Stimulated activated CD4-positive, alpha-beta T cell treated with anti-CD3 and anti-CD28 coated beads, Interleukin-1b, Interleukin-23, amount 100 ng/mL, for 24 hours (primary cell): Measurements from ENCODE around the gene ANKRD40.
"Not testable (repeated sequence)": the region's sequence is repeated elsewhere in the genome, so short reads cannot be mapped to it uniquely, and the experiment has no call there.

Source experiments
- DNase-seq, 4 experiments: peaks; one replicate each; pipeline ENCODE4 v3.0.0-alpha.2; 2020; ENCODE audit warnings: low read depth in 4 of 4, low spot score in 1 of 4

Gene ANKRD40

DNA sequence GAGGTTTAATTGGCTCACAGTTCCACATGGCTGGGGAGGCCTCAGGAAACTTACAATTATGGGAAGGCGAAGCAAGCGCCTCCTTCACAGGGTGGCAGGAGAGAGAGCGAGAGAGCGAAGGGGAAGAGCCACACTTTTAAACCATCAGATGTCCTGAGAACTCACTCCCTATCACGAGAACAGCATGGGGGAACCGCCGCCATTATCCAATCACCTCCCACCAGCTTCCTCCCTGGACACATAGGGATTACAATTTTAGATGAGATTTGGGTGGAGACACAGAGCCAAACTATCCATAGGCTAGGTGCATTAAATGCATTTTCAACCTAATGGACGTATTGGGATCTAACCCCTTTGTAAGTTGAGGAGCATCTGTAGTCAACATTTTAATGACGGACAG, 4.9 kb upstream of the ANKRD40 start:
- DNase-seq, result no peak

DNA sequence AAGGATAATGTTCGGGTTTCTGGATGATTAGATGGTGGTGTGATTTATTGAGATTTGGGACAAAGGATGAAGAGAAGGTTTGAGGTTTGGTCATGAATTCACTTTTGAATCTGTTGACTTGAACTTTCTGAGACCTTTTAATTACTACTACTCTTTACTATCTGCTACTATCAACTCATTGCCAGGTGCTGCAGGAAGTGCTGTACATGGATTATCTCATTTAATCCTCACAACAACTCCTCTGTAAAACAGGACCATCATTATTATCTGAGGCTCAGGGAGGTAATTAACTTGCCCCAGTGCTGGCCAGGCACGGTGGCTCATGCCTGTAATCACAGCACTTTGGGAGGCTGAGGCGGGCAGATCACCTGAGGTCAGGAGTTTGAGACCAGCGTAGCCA, 2.9 kb upstream of the ANKRD40 start:
- no peak for DNase-seq

DNA sequence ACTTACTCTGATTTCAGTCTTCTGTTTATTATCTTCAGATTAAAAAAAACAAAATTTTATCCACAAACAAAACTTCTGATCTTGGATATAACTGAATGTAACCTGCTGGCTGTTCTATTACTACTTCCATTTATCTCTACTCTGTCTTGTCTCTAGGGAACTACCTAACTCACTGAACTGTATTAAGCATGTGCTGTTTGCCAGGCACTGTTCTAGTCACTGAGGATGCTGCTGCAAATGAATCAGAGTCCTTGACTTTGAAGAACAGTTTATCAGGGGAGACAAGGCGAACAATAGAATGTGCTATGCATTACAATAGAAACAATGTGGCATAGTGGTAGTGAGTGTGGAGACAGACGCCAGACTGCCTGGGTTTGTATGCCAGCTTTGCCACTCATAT, 2.3 kb upstream of the ANKRD40 start:
- no peak for DNase-seq

DNA sequence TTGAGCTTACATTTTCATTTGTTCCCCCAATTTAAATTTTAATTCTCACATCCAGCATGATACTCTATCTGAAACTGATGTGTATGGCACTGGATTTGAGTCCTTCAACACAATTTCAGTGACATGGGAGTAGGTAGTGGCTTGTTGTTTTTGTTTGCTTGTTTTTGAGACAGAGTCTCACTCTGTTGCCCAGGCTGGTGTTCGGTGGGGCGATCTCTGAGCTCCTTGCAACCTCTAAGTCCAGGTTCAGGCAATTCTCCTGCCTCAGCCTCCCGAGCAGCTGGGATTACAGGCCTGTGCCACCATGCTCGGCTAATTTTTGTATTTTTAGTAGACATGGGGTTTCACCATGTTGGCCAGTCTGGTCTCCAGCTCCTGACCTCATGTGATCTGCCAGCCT, 1.3 kb upstream of the ANKRD40 start:
- not testable (repeated sequence) for DNase-seq

DNA sequence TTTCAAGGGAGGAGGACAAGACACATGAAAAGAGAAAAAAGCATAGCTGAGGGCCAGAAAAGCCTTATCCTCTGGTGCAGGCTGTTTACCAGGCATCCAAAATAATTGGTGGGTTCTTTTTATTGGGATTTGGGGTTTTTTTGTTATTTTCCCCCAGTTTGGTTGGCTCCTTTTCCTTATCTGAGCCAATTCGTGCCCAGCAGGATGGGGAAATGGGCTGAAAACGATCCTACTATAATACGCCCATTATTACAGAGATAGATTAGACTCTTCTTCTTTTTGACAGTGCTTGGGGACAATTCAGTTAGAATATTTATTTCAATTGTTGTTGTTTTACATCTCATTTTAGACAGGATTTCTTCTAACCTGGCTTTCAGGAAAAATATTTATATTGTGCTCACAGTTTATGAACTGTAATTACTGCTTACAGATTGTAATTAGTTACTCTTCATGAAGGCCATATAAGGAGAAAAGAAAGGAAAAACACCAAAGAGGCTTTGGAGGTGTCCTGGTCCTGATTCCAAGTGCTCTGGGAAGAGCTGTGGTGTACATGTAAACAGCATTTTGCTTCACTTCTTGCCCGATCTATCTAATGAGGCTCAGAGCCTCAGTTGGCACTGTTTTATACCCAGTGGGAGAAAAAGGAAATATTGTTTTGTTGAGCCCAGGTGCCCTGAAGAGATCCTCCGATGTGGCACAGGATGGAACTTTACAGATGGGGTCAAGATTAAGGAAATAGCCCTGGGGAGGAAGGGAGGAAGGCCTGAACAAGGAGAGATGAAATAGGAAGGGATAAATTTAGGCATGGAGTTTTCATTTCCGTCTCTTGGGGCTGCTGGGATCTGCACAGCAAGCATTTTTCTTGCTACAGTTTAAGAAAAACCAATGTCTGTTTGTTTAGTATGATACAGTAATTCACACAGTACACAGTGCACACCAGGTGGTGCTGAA, 611 bp upstream of the ANKRD40 start:
- no peak for DNase-seq

DNA sequence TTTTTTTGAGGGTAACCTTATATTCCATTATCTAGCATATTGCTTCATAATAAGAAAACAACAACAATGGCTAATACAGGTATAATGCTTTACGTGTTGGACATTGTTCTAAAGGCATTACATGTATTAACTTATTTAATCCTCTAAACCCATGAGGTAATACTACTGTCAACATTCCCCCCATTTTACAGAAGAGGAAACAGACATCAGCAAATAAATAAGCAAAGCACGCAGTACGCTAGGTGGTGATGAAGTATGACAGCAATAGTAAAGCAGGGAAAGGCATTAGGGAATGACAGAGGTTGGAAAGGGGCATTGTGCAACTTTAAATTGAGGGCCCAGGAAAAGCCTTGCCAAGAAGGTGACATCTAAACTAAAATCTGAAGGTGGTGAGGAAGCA, 4.6 kb downstream of the ANKRD40 start:
- DNase-seq, result no peak

DNA sequence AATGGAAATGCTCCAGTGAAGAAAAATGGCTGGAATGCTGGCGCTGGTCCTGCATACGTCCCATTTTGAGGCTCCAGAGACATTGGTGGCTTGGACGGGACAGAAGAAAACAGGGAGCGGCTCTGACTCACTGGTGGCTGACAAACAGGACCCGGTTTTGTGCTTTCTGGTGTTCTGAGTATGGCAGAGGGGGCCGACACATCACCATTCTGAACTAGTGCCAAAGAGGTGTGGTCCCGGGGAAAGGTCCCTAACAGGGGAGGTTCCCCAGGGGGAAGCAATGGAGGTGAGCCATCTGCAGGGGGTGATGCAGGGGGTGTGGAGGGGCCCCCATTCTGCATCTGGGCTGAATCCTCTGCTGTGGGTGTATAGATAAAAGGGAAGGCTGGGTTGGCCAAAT, 8.3 kb downstream of the ANKRD40 start:
- DNase-seq, result no peak

DNA sequence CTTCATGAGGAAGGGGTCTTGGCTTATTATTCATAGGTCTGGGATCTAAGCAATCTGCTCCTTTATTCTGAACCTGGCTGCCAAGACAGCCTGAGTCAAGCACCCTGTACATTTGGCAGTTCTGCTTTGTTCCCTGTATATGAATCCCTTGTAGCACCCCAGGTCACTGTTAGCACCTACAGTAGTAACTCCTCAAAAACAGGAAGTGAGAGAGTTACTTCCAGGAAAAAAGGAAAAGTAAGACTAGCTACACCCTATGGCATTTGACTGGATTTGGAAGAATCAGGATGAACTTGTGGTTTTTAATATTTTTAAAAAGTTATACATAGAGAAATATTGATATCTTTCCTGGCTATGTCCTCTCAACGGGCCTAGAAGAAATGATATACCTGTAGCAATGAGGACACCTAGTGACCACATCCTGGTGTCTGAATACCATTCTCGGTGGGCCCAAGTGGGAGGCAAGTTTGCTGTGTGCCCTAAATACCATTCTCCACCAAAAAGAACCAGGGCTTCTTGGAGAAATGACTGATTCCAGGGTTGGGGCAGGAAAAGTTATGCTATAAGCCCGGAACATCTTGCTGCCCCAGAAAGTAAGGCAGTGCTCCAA, 9.9 kb downstream of the ANKRD40 start:
- DNase-seq, result no peak

DNA sequence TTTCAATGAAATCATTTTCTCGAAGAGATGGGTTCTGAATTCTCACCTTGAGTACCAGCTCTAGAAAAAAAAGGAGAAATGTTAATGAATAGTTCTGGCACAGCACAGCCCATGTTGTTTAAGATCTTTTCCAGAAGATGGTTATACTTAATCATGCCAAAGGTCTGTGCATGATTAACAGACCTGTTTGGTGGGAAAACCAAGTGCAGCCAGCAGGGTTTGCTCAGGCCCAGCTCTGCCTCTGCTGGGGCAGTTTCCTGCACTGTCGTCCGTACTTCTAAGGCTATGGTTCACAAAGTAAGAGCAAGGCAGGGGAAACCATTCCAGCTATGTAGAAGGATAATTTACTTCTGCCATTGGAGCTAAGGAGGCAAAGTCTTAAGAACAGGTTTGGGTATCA, 10.7 kb downstream of the ANKRD40 start:
- DNase-seq, result no peak

DNA sequence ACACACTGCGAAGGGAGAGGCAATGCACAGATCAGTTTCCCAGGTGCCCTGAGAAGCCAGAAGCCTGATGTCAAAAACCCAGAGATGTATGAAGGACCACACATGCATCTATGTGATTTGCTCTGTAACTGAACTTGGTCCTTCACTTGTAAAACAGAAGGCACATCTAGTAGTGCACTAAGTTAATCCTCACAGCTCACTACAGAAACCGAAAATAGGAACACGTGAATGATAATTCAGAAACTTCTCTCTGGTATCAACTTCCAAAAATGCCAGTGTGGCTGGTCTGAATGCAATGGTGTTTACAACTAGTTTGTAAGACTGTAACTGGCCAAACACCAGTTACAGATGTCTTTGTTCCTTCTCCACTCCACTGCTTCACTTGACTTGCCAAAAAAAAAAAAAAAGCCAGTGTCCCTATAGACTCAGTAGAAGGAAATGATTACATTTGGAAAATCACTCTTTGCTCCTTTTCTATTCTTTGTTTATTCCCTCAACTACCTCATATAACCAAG, 11.3 kb downstream of the ANKRD40 start:
- no peak for DNase-seq

DNA sequence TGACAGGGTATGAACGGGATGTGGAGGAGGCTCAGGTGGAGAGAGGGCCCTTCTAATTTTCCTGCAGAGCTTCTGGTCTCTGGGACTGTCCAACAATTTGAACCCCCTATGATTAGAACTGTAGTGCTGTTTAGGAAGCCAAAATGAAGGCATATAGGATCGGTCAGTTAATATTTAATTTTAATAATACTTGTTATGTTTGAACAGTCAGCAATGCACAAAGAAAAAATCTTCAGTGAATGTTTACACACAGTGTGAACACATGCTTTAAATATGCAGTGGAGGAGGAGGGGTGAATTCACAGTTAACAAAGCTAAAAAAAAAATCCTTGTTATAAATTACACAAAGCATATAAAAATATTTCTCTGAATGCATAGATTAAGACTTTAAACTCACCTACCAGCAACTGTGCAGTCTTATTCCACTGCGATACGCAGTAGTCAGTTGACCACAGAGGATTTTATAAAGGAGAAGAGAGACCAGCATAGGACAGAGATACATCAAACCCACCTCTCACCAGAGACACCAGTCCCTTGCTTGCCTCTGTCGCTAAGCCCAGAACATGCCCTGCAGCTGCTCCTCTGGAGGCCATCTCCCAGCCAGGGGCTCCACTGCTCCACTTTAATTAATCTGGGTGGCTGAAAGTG, 14.6 kb downstream of the ANKRD40 start:
- no peak for DNase-seq

DNA sequence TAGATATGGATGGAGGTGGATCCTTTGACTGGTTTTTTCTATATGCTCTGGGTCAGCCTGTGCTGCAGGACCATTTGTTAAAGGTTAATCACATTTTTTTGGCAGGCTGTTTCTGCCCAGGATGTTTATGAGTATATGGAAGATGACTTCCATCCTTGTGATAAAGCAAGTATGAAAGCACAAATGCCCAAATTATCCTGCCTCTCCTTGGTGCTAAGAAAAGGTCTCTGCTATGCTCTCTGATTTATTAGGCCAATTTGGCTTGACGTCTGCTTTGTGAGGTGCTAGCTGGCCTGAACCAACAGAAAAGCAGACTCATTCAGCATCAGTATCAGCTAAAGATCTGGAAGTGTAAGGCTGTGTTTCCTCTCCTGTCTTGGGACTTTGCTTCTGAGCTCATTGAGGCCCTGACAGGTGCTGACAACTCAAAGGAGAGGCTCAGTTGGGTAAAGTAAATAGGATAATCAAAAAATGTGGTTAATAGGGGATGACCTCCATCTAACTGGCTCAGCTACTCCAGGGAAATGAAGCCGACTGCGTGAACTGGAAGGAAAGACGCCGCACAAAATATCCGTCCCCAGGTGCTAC, 15.2 kb downstream of the ANKRD40 start:
- no peak for DNase-seq

DNA sequence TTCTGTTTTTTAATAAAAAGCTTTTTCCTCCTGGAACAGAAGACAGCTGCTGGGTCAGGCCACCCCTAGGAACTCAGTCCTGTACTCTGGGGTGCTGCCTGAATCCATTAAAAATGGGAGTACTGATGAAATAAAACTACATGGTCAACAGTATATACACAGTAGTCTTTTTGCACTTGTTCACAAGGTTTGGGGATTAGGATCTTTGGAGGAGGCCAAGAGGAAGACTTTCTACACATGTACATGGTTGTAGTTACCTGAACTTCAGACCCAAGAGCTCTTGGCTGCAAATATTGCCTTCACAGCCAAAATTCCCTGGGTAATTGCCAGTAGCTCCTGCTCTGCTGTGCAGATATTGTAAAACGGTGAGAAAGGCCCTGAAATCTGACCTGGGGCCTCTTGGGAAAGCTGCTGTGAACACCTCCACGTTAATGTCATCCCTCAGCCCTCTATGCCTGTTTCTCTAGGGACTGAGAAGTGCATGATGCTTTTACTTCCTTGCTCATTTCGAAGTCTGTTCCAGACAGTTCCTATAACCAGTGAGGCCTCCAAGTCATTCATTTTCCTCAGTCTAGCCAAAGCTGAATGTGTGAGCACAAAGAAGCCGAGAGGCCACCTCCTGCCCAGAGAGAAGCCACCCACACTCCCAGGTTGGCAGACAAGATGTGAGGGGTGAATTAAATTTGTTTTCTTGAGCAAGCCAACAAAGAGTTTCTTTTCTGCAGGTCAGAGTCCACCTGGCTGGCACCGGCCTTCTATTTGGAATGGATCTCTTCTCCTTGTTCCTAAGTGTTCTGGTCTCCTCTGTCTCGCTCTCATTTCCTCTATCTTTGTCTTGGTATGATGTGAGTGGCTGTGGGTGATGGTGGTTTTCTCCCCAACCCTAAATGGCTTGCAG, 15.9 kb downstream of the ANKRD40 start:
- DNase-seq, result no peak

DNA sequence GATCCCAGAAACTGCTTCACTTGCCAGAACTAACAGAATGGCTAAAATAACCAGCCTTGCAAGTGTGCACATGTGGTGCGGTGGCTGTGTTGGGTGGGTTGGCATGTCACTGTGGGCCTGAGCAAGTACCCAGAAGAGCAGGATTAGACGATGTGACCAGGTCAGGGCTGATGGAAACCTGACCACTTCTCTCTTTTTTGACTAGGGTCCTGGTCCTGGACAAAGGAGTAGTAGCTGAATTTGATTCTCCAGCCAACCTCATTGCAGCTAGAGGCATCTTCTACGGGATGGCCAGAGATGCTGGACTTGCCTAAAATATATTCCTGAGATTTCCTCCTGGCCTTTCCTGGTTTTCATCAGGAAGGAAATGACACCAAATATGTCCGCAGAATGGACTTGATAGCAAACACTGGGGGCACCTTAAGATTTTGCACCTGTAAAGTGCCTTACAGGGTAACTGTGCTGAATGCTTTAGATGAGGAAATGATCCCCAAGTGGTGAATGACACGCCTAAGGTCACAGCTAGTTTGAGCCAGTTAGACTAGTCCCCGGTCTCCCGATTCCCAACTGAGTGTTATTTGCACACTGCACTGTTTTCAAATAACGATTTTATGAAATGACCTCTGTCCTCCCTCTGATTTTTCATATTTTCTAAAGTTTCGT, 16.7 kb downstream of the ANKRD40 start:
- DNase-seq, result no peak

DNA sequence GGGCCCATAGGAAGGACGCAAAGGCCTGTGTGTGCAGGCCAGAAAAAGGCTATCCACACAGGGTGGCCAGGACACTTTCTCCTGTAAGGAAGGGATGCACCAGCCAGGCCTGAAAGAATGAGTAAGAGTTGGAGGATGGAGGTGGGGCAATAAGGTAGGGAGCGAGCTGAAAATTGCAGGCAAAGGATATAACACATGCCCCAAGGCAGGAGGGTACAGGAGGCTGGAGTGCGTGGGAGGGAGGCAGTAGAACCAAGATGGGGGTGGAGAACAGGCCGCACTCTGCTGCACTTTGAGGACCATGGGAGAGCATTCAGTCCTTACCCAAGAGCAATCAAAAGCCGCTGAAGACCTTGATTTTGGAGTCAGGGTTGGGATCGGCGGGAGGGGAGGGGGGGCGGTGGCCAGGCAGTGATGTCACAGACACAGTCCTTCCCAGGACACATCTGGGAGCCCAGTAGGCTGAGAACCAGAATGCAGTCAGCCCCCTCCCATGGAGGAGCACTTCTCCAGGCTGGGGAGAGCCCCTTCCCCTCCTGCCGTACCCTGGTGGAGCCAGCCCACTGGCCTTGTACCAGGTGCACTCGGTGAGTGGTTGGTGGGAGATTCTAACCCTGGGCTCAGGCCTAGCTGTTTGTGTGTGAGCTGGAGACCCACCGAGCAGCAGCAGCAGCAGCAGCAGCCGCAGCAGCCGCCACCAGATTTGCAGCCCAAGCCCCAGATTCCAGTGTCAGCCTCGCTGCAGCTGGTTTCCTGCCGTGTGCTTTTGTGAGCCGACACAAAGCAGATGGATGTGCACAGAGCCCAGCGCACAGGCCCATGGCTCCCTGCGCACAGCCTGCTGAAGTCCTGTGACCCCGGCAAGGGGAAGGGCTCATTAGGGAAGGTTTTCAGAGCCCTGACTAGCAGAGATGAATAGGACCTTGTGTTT, 17.5 kb downstream of the ANKRD40 start:
- DNase-seq, result no peak

DNA sequence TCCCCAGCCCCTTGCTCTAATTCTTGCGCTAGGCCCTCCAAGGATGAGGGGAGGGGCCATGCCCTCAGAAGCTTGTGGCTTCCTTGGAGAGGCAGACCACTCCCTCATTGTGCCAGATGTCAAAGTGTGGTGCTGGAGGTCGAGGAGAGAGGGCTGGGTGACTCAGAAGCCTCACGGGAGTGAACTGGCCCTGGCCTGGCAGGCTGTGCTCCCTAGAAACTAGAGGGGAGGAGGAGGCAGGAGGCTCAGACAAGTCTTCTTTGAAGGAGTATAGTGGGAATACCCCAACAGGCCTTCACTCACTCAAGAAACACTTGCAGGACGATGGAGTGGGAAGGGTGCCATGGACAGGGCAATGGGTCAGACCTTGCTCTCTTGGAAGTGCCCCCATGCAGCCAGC, 18.5 kb downstream of the ANKRD40 start:
- DNase-seq, result no peak

DNA sequence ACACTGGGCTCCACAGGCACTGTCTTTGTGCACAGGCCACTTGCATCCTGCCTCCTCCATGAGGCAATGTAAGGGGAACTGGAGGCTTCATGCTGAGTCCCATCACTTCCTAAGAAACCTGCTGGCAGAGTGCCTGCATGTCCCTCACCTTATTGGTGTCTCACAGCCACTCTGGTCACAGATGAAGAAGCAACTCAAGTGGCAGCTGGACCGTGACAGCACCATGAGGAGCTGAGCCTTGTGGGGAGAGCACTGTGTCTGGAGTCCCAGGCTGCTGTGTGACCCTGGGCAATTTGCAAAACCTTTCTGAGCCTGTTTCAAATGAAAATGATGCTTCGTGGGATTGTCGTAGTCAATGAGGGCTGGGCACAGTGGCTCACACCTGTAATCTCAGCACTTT, 19.5 kb downstream of the ANKRD40 start:
- DNase-seq, result no peak

DNA sequence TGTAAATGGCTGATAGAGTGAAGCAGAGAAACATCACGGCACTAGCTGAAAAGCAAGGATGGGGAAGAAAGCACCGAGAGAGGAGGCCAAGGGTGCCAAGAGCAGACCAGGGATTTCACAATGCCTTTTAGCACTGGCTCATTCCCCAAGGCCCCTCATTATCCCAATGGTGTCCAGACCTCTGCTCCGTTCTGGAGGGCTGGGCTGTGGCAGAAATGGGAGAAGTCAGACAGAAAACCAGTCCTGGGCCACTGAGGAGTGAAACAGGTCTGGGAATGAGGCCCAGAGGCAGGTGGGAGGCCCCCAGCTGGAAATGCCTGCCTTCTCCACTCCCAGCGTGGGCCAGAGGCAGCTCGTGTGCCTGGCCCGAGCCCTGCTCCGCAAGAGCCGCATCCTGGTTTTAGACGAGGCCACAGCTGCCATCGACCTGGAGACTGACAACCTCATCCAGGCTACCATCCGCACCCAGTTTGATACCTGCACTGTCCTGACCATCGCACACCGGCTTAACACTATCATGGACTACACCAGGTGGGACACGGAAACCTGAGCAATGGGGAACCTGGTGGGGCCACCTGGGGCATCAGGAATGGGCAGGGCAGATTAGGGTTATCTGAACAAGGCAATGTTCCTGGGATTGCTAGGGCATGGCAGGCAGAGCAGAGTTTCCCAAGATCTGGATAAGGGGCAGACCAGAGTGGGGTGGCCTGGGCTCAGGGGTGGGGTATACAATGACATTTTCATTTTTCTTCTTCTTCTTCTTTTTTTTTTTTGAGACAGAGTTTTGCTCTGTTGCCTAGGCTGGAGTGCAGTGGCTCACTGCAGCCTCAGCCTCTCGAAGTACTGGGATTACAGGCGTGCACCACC, 20.3 kb downstream of the ANKRD40 start:
- no peak for DNase-seq
